Inflammatory macrophage treated with lipopolysaccharide for 1 hour (primary cell): ENCODE measurements around the gene CAMK1G.

Experiments used
- DNase-seq, 2 donors: peaks; one replicate each; pipeline ENCODE4 v3.0.0-alpha.2; 2020 to 2022

Gene CAMK1G

DNA sequence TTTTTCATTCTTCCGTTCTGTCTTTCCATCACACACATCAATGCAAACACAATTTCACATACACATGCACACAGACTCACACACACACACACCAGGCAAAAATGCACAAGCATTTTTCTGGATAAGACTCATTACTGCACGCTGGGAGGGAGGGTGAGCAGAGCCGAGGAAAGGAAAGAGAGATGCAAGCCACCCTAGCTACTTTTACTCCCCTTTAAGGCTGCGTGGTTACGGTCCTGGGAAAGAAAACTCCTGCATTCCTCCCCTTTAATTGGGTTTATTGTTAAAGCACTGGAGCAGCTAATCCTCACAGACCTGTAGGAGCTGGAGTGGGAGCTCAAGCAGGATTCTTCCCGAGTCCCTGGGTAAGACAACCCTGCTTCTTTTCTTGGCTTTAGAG is at the start of gene CAMK1G:
Gene CAMK1G, plus strand, starts transcription at position 307 of the 400 bp plus-strand sequence. CDS start 11,270 bp downstream, outside the sequence.
- no peak for DNase-seq

DNA sequence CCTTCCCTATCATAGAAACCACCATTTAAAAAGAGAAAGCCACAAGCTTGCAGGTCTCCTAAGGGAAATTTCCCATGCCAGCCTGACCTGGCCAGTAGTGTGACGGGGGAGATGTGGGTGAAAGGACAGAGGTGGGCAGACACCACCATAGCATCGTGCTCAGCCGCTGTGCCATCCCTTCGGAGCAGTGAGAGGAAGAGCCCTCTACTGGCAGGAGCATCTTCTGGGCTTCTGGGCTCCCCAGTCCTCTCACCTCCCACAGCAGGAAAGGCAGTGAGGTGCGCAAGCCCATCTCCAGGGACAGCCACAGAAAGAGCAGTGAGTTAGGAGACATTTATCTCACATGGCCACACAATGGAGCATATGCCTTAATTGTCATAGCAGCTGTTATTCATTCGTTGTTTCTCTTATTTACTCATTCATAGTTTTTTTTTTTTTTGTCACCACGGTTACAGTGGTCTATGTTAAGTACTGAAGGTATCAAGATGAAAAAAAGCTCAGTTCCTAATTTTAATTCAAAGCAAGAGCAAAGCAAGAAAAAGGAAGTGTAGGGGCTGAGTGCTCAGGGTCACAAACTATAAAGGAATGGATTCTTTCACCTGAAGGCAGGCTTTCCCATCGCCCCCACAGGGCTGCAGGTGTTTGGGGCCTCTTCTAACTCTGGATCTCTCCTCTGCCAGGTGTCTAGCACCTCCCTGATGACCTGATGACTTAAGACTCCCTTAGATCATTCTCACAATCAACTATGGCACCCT is 48.8 kb upstream of the CAMK1G start:
- DNase-seq = no peak

- no peak for DNase-seq
Measured at GRCh38 chr1:209536843-209537242, 46.7 kb upstream of the CAMK1G start.

DNA sequence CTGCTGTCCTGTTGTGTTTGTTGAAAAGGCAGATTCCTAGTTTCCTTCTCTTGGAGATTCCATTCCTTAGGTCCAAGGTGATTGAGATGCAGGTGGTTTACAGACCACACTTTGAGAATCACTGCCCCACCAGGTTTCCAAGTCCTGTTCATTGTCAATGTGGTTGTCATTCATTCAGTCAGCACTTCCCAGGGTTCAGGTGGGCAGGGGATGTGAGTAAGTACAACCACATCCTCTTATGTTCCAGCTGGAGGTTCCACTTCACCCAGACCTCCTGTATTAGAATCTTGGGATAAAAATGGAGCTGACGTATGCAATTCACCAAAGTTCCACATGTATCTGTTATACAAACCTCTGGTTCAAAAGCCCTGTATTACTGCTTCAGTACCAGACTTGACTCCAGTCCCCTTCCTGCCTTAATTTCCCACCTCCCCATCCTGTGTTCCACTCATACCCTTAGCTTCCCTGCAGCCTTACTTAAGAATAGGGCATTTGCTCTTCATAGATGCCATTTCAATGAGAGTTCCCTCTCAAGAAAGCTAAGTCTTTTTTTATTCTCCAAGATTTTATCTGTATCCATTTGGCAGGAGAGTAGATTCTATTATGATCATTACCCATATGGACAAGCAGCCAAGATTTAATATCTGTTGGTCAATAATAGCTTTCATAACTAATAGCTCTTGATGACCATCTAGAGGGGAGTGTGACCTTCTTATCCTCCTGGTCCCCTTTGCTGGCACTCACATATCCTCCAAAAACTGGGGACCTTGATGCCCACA is 46.0 kb upstream of the CAMK1G start:
- DNase-seq = no peak

DNA sequence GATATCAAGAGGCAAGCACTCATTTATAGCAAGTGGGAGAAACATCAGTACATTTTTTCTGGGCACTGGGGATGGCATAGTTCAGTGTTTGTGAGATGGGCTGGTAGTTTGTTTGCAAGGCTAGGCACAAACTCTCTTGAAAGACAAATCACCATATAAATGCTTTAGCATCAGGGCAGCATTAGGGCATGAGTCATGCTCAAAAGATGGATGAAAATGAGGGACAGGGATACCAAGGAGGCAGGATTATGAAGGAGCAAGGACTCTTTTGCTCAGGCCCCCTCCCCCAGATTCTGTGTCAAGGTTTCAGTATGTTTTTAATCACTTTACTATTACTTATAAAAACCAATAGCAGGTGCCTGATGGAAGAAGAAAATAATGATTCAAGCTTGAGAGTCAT is 43.9 kb upstream of the CAMK1G start:
- DNase-seq = no peak

- no peak for DNase-seq
Measured at GRCh38 chr1:209542585-209542984, 40.9 kb upstream of the CAMK1G start.

DNA sequence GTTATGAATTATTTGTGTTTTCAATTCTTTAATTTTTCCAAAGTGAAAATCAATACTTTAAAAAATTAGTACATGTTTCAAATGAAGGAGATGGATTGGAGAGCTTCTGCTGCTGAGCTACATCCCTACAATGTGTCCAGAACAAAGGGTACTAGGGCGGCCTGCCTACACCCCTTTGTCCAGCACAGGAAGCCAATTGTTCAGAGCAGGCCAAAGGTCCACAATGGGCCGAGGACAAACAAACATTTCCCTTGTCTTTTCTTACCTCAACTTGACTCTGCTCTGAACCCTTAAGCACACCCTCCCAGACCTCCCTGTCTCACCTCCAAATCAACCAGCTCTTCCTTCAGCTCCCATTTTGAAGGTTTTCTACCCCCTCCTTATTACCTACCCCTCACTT is 39.4 kb upstream of the CAMK1G start:
- DNase-seq = no peak

DNA sequence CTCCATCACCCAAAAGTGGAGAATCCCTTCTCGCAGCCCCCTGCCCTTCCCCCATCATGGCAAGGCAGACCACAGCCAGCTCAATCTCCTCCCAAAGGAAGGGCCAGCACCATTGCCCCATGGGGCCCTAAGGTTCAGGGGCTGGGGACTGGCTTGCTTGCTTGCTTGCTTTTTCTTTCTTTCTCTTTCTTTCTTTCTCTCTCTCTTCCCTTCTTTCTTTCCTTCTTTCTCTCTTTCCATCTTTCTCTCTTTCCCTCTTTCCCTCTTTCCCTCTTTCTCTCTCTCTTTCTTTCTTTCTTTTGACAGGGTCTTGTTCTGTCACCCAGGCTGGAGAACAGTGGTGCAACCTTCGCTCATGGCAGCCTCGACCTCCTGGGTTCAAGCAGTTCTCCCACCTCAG is 38.1 kb upstream of the CAMK1G start:
- no peak for DNase-seq

GRCh38 chr1:209546390-209547085 is 37.0 kb upstream of the CAMK1G start:
- no peak for DNase-seq

GRCh38 chr1:209547626-209548025 is 35.9 kb upstream of the CAMK1G start:
- no peak for DNase-seq

DNA sequence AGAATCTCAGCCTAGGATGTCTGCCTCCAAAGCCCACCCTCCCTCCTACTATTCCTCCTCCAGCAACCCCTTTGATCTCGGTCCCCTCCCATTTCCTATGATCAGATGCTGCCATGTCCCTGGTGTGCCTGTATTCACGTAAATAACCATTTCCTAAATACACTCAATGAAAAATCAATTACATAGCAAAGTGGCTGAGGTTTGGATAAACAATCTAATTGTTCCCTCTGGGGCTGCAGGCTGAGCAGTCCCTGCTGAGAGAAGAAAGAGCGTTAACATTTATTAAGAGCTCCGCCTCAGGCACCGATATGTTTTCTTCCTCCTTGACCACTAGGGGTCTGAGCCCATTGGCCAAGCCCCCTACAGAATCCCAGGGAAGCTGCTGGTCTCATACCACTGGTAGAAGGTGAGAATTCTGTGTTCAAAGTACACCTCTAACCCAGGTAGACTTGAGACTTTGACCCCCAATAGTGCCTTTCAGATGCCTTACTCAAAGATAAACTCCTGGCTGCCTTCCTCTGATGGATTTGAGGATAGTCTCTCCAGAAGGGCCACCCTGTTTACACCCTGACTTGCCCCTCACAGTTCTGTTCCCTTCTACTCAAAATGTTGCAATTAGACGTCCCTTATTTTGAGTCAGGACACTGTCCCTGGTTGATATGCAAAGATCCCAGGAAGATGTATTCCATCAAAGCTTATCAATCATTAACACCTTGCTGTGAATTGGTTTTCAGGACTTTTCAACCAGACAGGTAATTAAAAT is 33.9 kb upstream of the CAMK1G start:
- DNase-seq = no peak

- no peak for DNase-seq
Measured at GRCh38 chr1:209550519-209550918, 33.0 kb upstream of the CAMK1G start.

DNA sequence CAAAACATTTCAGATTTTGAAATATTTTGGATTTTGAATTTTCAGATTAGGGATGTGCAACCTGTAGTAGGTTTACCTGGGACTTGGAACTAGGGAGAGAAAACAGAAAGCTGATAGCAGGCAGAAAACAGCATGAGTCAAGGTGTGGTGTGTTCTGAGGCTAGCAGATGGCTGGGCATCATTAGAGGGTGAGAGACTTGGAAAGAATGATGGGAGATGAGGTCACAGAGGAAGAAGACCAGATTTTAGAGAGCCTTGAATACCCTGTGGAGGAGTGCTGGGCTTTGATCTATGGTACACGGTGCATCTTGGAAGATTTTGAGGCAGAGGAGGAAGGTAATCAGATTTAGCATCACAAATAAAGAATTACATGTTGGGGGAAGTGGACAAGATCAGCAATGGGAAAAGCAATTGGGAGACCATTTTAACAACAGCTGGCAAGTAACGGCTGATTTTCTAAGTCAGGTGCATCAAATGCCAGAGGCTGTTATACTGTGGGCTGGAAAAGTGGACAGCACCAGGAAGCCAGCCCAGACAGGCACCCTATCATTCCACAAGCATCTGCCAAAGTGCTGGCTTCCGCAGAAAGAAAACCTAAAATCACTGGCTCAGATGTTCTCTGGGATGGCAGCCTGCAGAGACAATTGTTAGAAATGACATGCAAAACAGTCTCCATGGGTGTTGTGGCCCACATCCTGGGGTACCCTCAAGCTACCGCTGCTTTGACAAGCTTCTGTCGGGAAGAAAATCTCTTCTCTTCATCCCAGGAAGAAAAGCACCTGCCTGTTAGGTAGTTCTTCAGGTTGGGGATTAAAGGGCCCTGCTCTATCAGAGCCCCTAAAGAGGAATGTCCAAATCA is 30.9 kb upstream of the CAMK1G start:
- DNase-seq = no peak

DNA sequence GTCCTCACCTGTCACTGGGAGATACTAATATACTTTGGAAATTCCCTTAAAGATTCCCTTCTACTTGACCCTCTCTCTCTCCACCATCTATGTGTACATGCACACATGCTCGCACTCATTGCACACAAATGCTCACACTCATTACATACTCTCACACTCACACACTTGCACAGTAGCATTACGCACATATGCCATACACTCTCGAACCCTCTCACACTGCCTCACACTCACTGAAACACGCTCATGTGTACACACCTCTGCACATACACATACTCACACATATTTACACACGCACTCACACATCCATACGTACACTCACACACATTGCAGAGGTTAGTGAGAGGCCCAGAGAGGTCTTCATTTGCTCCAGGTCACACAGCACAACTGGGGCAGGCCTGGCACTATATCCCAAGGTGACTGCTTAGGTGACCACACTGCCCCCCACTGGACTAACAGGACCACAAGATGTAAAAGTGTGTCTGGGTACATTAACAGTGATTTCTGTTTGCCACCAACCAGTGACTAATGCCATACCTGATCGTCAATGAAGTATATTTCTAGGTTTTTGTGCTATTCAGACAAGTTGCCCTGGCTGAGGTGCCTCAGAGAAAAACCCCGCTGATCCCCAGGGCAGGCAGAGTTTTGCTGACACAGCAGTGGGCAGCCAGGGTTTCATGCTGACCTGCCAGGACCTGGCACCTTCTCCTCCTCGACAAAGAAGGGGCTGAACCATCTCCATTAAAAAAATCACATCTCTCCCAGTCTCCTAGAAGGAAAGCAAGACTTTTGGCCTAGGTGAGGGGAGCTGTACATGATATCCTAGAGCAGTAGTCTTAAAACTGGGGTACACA is 28.5 kb upstream of the CAMK1G start:
- no peak for DNase-seq

GRCh38 chr1:209556162-209556690 is 27.3 kb upstream of the CAMK1G start:
- no peak for DNase-seq

DNA sequence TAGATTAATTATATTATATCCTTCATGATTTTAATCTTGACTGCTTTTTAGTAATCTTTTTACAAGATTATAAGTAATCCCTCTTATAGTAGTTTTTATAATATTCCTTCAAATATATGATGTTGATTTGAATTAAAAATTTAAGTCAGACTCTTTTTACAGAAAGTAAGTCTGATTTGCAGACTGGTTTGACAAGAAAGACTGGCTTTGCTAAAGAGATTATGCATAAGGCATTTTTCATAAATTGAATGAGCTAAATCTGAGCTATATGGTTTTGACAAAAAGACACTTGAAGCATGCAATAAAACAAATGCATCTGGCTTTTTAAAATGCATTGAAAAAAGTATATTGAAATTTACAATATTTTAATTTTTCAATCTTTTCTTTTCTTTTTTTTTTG is 26.3 kb upstream of the CAMK1G start:
- no peak for DNase-seq

- DNase-seq = no peak
Measured at GRCh38 chr1:209560529-209560928, 23.0 kb upstream of the CAMK1G start.

DNA sequence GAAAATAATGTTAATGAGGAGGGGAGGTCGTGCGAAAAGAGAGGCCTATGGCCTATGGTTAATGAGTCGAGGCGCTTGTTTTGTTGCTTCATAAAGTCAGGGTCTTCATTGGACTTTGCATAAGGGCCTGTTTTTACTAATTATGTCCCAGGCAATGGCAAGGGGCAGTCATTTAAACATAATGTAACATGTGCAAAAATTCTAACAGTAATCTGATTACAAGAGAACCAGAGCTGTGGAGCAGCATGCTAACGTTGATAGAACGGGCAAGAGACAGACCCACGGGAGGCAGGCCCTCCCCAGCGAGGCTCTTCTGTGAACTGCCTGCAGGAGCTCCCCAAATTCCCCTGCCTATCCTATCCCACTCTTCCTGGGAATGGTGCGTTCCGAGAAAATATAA is 22.6 kb upstream of the CAMK1G start:
- no peak for DNase-seq

DNA sequence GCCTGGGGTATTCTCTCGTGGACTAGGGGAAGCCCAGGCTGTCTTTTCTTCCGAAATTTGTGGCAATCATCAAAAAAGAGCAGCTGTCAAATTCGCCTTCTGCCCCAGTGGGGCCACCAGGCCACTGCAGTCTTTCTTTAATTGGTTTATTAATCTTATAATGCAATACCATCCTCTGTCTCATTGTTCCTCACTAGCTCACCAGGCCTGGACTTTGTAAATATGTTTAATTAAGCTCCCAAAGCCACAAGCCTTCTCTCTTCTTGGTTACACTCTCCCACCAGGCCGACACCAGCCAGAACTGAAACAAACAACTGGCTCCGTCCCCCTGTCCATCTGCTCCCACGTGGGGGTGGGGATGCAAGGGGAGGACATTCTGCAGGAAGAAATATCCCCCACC is 22.0 kb upstream of the CAMK1G start:
- DNase-seq = no peak

DNA sequence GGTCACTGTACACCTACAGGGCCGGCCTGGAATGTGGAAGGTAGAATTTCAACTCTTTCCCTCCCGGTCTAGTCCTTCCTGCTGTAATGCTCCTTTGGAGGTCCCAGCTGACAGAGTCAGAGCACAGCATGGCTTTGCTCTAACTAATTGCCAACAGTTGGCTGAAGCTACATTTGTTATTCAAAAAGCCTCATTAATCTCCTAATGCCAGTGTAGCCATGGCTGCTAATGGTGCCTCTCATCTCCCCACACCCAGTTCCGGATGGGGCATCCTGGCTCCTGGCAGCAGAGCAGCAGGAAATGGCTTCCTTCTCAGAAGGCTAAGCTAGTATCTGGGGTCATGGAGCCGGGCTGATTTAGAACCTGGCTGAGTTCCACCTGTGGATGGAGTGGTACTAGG is 18.7 kb upstream of the CAMK1G start:
- DNase-seq = no peak
